Spleen (tissue), 7 donors: Measurements from ENCODE around the gene NFATC1.

Source experiments
- CTCF ChIP-seq, 11 experiments: fragments of 200-600 bp in 7 of 11; fragments of 450-650 bp in 4 of 11; sonication (generic) in 4 of 11; IDR thresholded peaks in 8 of 11; conservative IDR thresholded peaks in 3 of 11; 1 replicate in 7 of 11; 2 replicates in 4 of 11; pipeline versions ENCODE4 v1.4.0 to v1.8.0; 2016 to 2021; ENCODE audit warnings: antibody characterized with exemption in 11 of 11, inconsistent platforms in 4 of 11, mild to moderate bottlenecking in 1 of 11
- POLR2A ChIP-seq, 3 donors: fragments of 450-650 bp; IDR thresholded peaks; one replicate each; pipeline ENCODE4 v1.5.1; 2017; ENCODE audit warnings: antibody characterized with exemption in 3 of 3, mild to moderate bottlenecking in 1 of 3
- POLR2AphosphoS5 ChIP-seq, 3 donors: sonication (generic); formaldehyde crosslinking; IDR thresholded peaks; one replicate each; pipeline ENCODE4 v1.5.1; 2017; ENCODE audit warnings: antibody characterized with exemption in 3 of 3
- donor health status: DM: no; HTN: no; CAD: no; lungs with moderate emphysema.
- donor health status: DM: no; HTN: no; CAD: no.
- donor health status: DM: no; HTN: no; CAD: no.

DNA sequence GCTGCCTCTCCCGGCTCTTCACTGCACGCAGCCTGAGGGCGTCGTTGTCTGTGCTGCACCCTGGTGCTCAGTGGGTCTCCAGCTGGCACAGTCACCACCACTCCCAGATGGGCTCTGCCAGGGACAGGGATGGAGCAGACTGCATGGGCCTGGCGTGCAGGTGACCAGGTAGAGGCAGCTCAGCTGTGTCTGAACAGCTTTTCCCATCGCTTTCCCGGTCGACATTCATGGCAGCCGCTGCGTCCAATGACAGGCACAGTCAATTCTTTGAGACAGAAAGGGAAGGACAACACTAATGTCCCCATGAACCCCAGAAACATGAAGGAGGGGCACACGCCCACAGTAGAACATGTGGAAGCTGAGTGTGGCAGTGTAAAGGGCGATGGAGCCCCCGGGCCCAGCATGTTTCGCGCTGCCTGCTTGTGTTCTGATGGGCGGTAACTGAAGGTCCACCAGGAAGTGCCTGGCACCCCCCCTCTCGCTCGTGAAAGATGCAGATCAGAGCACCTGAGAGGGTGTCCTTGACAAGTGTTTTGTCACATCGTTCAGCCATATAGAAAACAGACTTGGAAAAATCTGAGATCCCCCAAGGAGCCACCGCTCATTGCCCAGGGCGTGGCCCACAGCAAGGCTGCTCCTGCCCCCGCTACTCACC, 122.4 kb downstream of the NFATC1 start:
- TF ChIP-seq POLR2A (IDR thresholded peaks at IDR 0.05) (no peak), CTCF (IDR thresholded peaks at IDR 0.05 in 8 of 11, conservative IDR thresholded peaks at IDR 0.05 in 3 of 11) (no peak), POLR2AphosphoS5 (IDR thresholded peaks at IDR 0.05) (no peak)
